CD4-positive, alpha-beta T cell treated with Interleukin-1 beta for 1 hour (primary cell): ENCODE data around the gene ZNF628.
"Not testable (repeated sequence)": the region's sequence is repeated elsewhere in the genome, so short reads cannot be mapped to it uniquely, and the experiment has no call there.

Source experiments
- DNase-seq, 2 donors: peaks; one replicate each; pipeline ENCODE4 v3.0.0-alpha.2; 2020 to 2022

Gene ZNF628

GRCh38 chr19:55484593-55485438 is 8.4 kb downstream of the ZNF628 start, which contains the start of gene NAT14:
NAT14 (plus strand) TSS chr19:55485188; CDS start chr19:55485709, 521 bp downstream.
- DNase-seq = peak; percentile 73 to 75

GRCh38 chr19:55485439-55486011 is 9.1 kb downstream of the ZNF628 start:
- peak in 1 of 2 donors; percentile 18 for DNase-seq

GRCh38 chr19:55486043-55486970 is 9.9 kb downstream of the ZNF628 start:
- DNase-seq = no peak

- no peak for DNase-seq
Measured at GRCh38 chr19:55486971-55487923, 10.8 kb downstream of the ZNF628 start.

- DNase-seq = no peak
Measured at GRCh38 chr19:55487924-55488687, 11.7 kb downstream of the ZNF628 start, which contains the start of gene SSC5D. SSC5D (plus strand) TSS chr19:55488436; CDS start chr19:55488590, 154 bp downstream.

GRCh38 chr19:55488986-55489710 is 12.7 kb downstream of the ZNF628 start:
- DNase-seq = no peak

GRCh38 chr19:55489711-55490477 is 13.5 kb downstream of the ZNF628 start:
- DNase-seq = no peak

GRCh38 chr19:55490478-55491432 is 14.3 kb downstream of the ZNF628 start:
- no peak for DNase-seq

GRCh38 chr19:55491546-55492360 is 15.3 kb downstream of the ZNF628 start:
- no peak for DNase-seq

GRCh38 chr19:55492362-55492944 is 16.0 kb downstream of the ZNF628 start:
- DNase-seq = no peak

- no peak for DNase-seq
Measured at GRCh38 chr19:55493052-55493644, 16.7 kb downstream of the ZNF628 start.

- DNase-seq = no peak
Measured at GRCh38 chr19:55493645-55494171, 17.3 kb downstream of the ZNF628 start.

- DNase-seq = no peak
Measured at GRCh38 chr19:55494172-55494761, 17.9 kb downstream of the ZNF628 start.

GRCh38 chr19:55495646-55496349 is 19.4 kb downstream of the ZNF628 start:
- no peak for DNase-seq

GRCh38 chr19:55496820-55497219 is 20.4 kb downstream of the ZNF628 start:
- not testable (repeated sequence) for DNase-seq
